K562 (cell line): Measurements from ENCODE around the gene AMDHD2. TPM values are rescaled to one million over a fixed set of nuclear protein-coding genes. Genes with fewer than 3 reads are reported as not detected.
A peak's percentile ranks its signal among the peaks of the same experiment; 100 is the strongest.

Experiments used
- CHD1 ChIP-seq: fragments of 200-600 bp; sonication (generic); IDR thresholded peaks from one replicate; pipeline ENCODE4 v1.6.1; 2012; ENCODE audit warnings: mild to moderate bottlenecking, moderate library complexity, low read length, inconsistent platforms
- CREBBP ChIP-seq: IDR thresholded peaks from one replicate; pipeline ENCODE4 v1.6.1; 2012; ENCODE audit warnings: low read depth, mild to moderate bottlenecking, control low read depth, inconsistent platforms, low read length
- CREM ChIP-seq: IDR thresholded peaks from 2 replicates; pipeline ENCODE4 v1.6.1; 2014; ENCODE audit warnings: antibody characterized with exemption, low read depth
- DPF2 ChIP-seq: fragments of 450-650 bp; IDR thresholded peaks from 2 replicates; pipeline ENCODE4 v1.6.1; 2016
- FIP1L1 ChIP-seq: fragments of 200-400 bp; formaldehyde crosslinking; IDR thresholded peaks from 2 replicates; pipeline ENCODE4 v1.6.1; 2018; ENCODE audit warnings: mild to moderate bottlenecking, low read depth, low read length; ENCODE audit not compliant: poor library complexity, severe bottlenecking
- KDM5B ChIP-seq: fragments of 200-600 bp; sonication (generic); IDR thresholded peaks from 2 replicates; pipeline ENCODE4 v1.6.1; 2012; ENCODE audit warnings: low read depth, mild to moderate bottlenecking, moderate library complexity, low read length, control low read depth, inconsistent platforms; ENCODE audit not compliant: insufficient replicate concordance
- MAZ ChIP-seq, 2 experiments: fragments of 450-650 bp in 1 of 2; sonication (generic) in 1 of 2; formaldehyde crosslinking; IDR thresholded peaks in 1 of 2; conservative IDR thresholded peaks in 1 of 2; 2 replicates each; pipeline versions ENCODE4 v1.4.0 to v1.5.0; 2020; ENCODE audit warnings: mild to moderate bottlenecking in 1 of 2, missing genetic modification reagents in 1 of 2
- SP1 ChIP-seq: sonication (generic); formaldehyde crosslinking; IDR thresholded peaks from 2 replicates; pipeline ENCODE4 v1.8.1; 2022; ENCODE audit warnings: mild to moderate bottlenecking, missing genetic modification reagents
- TAF1 ChIP-seq: IDR thresholded peaks from 2 replicates; pipeline ENCODE4 v1.6.1; 2011; ENCODE audit warnings: mild to moderate bottlenecking, low read length, moderate library complexity; ENCODE audit not compliant: insufficient read depth, control insufficient read depth, severe bottlenecking; ENCODE audit errors: extremely low read depth
- TAF7 ChIP-seq: fragments of 450-650 bp; IDR thresholded peaks from 2 replicates; pipeline ENCODE4 v1.6.1; 2016; ENCODE audit warnings: missing genetic modification characterization, missing compliant biosample characterization
- TEAD1 ChIP-seq, 2 experiments: fragments of 450-650 bp in 1 of 2; sonication (generic) in 1 of 2; formaldehyde crosslinking; IDR thresholded peaks; 2 replicates each; pipeline versions ENCODE4 v1.4.0 to v1.8.0; 2020 to 2022; ENCODE audit warnings: mild to moderate bottlenecking in 2 of 2, missing genetic modification reagents in 1 of 2
- polyA plus RNA-seq, 8 experiments: library from polyadenylated mRNA; depleted of rRNA in 4 of 8; stranded (reverse) in 5 of 8; unstranded in 3 of 8; fragments of >200 nt; fragmentation: Nextera tagmentation in 2 of 8; fragmentation: Illumina TruSeq in 1 of 8; extraction: Ambion mirVana in 2 of 8; extraction: Trizol in 1 of 8; gene quantifications; 2 replicates each; pipeline versions ENCODE4 v1.2.1 to v1.2.3, GENCODE V29; 2011 to 2014; ENCODE audit warnings: inconsistent platforms in 1 of 8, missing spikeins in 1 of 8
- total RNA-seq, 7 experiments: library from RNA; depleted of rRNA in 6 of 7; stranded (reverse); fragments of >200 nt in 6 of 7; fragmentation: Illumina TruSeq in 2 of 7; extraction: Trizol in 2 of 7; gene quantifications; 2 replicates each; pipeline versions ENCODE4 v1.2.1 to v1.2.3, GENCODE V29; 2011 to 2021; ENCODE audit warnings: low replicate concordance in 1 of 7
- TF ChIP-seq, protein P1 (sequence below): sonication (generic); formaldehyde crosslinking; IDR thresholded peaks from 2 replicates; pipeline ENCODE4 v1.8.0; 2023; ENCODE audit warnings: mild to moderate bottlenecking, missing genetic modification reagents
- TF ChIP-seq, protein P2 (sequence below): fragments of 250-450 bp; sonication (Bioruptor Pico); IDR thresholded peaks from 2 replicates; pipeline ENCODE4 v1.4.0; 2020; ENCODE audit warnings: mild to moderate bottlenecking
- TF ChIP-seq, protein P3 (sequence below): IDR thresholded peaks from 2 replicates; pipeline ENCODE4 v1.6.1; 2014; ENCODE audit warnings: antibody characterized with exemption
- TF ChIP-seq, protein P4 (sequence below), 2 experiments: fragments of 450-650 bp; IDR thresholded peaks; 2 replicates each; pipeline ENCODE4 v1.6.1; 2016
- TF ChIP-seq, protein P5 (sequence below): fragments of 450-650 bp; formaldehyde crosslinking; IDR thresholded peaks from 2 replicates; pipeline ENCODE4 v1.4.0; 2022; ENCODE audit warnings: mild to moderate bottlenecking, moderate library complexity

AMDHD2 gene
- total and polyA plus RNA-seq, 9 of the 15 experiments (the other 6 are each of a cell fraction or from before 2014, with no cell fraction given): 0.38 to 56.9 (median 18.3) TPM; not detected in 1

DNA sequence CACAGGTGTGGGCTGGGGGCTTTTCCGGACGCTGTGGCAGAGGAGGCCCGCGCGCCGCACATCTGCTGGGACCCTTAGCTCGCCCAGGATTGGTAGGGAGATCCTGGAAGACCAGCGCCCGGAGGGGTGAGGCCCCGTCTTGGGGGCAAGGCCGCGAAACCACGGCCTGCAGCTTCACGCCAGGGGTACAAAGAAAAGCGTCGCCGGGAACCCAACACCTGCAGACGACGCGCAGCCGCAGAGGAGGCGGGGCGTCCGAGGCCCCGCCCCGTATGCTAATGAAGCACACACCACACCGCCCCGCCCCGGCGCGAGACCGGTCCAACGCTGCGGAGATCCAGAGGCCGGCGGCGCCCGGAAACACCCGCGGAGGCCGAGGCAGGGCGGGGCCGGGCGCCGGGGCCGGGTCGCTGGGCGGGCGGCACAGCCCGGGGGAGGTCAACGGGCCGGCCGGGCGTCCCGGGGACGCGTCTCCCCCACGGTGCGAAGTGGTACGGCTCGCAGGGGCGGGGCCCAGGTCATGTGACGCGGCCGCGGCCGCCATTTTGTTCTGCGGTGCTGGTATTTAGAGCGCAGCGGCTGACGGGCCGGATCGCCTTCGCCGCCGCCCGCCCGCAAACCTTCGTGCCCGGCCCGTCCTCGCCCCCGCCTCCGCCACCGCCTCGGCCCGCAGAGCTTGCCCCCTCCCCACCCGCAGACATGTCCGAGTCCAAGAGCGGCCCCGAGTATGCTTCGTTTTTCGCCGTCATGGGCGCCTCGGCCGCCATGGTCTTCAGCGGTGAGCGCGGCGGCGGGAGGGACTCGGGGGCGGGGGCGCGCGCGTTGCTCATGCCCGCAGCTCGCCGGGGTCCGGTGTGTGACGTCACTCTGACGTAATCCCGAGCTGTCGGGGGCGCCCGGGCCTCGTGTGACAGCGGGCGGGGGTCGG, 6.5 kb upstream of the AMDHD2 start, which contains the start of gene ATP6V0C (continued):
- TF ChIP-seq TAF1 (peak; percentile 92), CHD1 (peak; percentile 86), TAF7 (tag) (0 out of 2 replicates have a peak, but pooled peaks have one; percentile 24), DPF2 (no peak), KDM5B (peak; percentile 52), CREM (peak; percentile 93), TEAD1 (CRISPR knock-in tag; IDR thresholded peaks at IDR 0.05) (peak; percentile 54 to 68; a peak in 2 of 4 replicates), MAZ (CRISPR knock-in tag; conservative IDR thresholded peaks at IDR 0.05 in 1 of 2, IDR thresholded peaks at IDR 0.05 in 1 of 2) (peak in 1 of 2 experiments; percentile 91; a peak in 3 of 4 replicates), CREBBP (no peak), FIP1L1 (peak; percentile 49), SP1 (CRISPR knock-in tag) (peak; percentile 39)
- TF ChIP-seq, protein P1, sequence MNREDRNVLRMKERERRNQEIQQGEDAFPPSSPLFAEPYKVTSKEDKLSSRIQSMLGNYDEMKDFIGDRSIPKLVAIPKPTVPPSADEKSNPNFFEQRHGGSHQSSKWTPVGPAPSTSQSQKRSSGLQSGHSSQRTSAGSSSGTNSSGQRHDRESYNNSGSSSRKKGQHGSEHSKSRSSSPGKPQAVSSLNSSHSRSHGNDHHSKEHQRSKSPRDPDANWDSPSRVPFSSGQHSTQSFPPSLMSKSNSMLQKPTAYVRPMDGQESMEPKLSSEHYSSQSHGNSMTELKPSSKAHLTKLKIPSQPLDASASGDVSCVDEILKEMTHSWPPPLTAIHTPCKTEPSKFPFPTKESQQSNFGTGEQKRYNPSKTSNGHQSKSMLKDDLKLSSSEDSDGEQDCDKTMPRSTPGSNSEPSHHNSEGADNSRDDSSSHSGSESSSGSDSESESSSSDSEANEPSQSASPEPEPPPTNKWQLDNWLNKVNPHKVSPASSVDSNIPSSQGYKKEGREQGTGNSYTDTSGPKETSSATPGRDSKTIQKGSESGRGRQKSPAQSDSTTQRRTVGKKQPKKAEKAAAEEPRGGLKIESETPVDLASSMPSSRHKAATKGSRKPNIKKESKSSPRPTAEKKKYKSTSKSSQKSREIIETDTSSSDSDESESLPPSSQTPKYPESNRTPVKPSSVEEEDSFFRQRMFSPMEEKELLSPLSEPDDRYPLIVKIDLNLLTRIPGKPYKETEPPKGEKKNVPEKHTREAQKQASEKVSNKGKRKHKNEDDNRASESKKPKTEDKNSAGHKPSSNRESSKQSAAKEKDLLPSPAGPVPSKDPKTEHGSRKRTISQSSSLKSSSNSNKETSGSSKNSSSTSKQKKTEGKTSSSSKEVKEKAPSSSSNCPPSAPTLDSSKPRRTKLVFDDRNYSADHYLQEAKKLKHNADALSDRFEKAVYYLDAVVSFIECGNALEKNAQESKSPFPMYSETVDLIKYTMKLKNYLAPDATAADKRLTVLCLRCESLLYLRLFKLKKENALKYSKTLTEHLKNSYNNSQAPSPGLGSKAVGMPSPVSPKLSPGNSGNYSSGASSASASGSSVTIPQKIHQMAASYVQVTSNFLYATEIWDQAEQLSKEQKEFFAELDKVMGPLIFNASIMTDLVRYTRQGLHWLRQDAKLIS (CRISPR knock-in tag): peak; percentile 83; the same call in 1 of the 2 replicates
- TF ChIP-seq, protein P2, sequence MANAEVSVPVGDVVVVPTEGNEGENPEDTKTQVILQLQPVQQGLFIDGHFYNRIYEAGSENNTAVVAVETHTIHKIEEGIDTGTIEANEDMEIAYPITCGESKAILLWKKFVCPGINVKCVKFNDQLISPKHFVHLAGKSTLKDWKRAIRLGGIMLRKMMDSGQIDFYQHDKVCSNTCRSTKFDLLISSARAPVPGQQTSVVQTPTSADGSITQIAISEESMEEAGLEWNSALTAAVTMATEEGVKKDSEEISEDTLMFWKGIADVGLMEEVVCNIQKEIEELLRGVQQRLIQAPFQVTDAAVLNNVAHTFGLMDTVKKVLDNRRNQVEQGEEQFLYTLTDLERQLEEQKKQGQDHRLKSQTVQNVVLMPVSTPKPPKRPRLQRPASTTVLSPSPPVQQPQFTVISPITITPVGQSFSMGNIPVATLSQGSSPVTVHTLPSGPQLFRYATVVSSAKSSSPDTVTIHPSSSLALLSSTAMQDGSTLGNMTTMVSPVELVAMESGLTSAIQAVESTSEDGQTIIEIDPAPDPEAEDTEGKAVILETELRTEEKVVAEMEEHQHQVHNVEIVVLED (CRISPR knock-in tag): peak; percentile 60
- TF ChIP-seq, protein P3, sequence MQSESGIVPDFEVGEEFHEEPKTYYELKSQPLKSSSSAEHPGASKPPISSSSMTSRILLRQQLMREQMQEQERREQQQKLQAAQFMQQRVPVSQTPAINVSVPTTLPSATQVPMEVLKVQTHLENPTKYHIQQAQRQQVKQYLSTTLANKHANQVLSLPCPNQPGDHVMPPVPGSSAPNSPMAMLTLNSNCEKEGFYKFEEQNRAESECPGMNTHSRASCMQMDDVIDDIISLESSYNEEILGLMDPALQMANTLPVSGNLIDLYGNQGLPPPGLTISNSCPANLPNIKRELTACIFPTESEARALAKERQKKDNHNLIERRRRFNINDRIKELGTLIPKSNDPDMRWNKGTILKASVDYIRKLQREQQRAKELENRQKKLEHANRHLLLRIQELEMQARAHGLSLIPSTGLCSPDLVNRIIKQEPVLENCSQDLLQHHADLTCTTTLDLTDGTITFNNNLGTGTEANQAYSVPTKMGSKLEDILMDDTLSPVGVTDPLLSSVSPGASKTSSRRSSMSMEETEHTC: peak; percentile 34; the same call in 1 of the 2 replicates
- TF ChIP-seq, protein P4, sequence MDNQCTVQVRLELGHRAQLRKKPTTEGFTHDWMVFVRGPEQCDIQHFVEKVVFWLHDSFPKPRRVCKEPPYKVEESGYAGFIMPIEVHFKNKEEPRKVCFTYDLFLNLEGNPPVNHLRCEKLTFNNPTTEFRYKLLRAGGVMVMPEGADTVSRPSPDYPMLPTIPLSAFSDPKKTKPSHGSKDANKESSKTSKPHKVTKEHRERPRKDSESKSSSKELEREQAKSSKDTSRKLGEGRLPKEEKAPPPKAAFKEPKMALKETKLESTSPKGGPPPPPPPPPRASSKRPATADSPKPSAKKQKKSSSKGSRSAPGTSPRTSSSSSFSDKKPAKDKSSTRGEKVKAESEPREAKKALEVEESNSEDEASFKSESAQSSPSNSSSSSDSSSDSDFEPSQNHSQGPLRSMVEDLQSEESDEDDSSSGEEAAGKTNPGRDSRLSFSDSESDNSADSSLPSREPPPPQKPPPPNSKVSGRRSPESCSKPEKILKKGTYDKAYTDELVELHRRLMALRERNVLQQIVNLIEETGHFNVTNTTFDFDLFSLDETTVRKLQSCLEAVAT (IDR thresholded peaks at IDR 0.05): peak in 1 of 2 experiments; percentile 78; a peak in 1 of 4 replicates
- TF ChIP-seq, protein P5, sequence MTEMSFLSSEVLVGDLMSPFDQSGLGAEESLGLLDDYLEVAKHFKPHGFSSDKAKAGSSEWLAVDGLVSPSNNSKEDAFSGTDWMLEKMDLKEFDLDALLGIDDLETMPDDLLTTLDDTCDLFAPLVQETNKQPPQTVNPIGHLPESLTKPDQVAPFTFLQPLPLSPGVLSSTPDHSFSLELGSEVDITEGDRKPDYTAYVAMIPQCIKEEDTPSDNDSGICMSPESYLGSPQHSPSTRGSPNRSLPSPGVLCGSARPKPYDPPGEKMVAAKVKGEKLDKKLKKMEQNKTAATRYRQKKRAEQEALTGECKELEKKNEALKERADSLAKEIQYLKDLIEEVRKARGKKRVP (CRISPR knock-in tag): no peak
